ENCODE data around the gene GUCY2D.
"Not testable (repeated sequence)": the region's sequence is repeated elsewhere in the genome, so short reads cannot be mapped to it uniquely, and the experiment has no call there.

The GUCY2D gene

GRCh38 chr17:8019166-8019565 is 16.8 kb downstream of the GUCY2D start:
- no peak for DNase-seq

GRCh38 chr17:8019665-8020650 is 17.5 kb downstream of the GUCY2D start:
- no peak for DNase-seq

- no peak for DNase-seq
Measured at GRCh38 chr17:8020776-8021564, 18.6 kb downstream of the GUCY2D start.

DNA sequence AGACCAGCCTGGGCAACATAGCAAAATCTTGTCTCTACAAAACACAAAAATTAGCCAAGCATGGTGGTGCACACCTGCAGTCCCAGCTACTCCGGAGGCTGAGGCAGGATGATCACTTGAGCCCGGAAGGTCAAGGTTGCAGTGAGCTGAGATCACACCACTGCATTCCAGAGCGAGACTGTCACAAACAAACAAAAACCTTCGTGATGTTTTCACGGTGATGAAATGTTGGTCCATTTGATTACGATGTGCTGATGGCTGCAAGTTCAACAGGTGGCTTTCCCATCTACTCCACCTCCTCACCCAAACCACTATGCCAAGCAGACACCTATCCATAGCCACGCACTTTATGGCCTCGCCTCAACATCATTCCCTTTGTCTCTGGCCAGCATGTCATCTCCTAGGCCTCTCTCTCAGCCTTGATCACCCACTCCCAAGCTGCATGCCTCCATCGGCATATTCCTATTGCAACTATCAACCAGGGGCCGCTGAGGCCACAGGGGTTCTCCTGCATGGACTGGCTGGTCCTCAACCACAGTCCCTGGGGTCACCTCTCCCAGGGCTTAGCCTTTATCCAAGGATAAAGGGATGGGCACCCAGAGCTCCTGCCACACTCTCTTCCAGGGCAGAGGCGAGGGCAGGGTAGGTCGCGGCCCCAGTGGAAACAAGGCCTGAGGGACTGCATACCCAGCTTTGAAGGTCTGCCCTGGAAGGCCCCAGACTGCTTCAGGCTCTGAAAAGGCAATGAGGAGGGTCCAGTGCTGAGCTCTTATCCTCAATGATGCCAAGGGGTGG is 19.3 kb downstream of the GUCY2D start:
- DNase-seq: no peak

DNA sequence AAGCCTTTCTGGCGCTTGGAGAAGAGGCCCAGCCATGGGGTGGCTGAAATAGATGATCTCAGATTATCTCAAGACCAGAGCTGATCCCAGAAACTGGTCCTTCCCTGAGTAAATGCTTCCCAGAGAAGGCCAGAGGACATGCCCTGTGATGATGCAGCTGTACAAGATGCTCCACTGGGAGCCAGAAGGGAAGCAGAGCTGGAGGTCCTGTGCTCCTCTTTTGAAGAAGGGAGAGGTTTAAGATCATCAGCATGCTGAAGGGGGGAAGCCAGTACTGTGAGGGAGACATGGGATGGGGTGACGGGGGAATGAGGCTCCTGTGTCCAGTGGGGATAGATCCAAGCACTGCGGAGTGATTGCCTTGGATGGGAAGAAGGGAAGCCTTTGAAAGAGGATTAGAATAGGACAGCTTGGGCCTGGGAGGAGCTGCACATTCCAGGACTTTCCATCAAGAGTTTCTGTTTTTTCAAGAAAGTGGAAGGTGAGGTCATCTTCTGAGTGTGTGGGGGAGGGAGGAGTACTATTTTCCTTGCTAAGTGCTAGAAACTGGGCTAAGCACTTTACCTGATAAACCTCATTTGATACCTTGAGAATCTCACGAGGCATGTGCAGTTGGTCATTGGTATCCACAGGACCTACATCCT is 20.1 kb downstream of the GUCY2D start:
- no peak for DNase-seq

DNA sequence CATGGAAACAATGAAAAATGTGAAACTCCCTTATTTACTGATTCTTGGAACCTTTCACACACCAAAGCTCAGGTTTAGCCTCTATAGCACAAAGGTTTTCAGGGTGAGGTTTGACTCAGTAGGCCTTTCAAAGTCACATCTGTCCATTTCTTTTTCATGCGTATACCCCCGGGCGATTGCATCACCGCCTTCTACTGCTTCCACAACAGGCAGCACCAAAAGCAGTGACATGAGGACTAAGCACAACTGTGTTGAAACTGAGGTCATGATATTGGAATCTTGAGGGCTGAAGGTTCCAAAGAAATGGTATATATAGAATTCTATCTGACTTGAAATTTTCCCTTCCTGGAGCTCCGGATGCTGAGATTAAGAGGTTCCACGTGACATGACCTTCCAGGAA is 21.7 kb downstream of the GUCY2D start:
- DNase-seq: not testable (repeated sequence)

GRCh38 chr17:8025176-8025911 is 22.9 kb downstream of the GUCY2D start:
- DNase-seq: no peak

DNA sequence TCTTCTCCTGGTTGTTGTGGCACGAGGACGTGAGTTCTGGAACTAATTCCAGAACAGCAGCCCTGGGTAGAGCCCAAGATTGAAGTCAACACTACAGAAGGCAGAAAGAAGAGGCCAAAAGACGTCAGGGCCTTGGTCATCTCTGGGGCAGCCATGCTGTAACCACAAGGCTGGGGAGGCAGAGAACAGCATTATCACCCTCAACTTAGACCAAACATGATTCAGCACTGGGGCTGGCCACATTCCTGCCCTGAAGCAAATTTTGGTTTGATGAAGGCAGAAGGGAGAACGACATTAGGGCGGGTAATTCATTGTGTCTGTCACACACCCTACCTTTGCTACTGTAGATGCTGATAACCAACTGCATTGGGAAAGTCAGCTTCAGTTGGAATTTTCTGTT is 26.7 kb downstream of the GUCY2D start:
- no peak for DNase-seq

DNA sequence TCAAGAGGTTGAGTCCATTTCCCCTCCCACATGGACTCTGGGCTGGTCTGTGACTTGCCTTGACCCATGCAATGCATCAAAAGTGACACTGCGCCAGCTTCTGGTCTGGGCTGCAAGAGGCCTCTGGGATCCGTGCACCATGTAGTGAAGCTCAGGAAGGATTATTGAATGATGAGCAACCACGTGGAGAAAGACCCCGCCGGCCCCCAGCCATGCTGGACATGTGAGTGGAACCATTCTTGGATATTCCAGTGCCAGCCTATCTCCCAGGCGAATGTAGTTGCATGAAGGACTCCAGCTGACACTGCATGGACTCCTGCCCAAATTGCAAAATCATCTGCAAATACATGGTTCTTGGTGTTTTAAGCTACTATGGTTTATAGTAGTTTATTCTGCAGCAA is 28.8 kb downstream of the GUCY2D start:
- DNase-seq: no peak

DNA sequence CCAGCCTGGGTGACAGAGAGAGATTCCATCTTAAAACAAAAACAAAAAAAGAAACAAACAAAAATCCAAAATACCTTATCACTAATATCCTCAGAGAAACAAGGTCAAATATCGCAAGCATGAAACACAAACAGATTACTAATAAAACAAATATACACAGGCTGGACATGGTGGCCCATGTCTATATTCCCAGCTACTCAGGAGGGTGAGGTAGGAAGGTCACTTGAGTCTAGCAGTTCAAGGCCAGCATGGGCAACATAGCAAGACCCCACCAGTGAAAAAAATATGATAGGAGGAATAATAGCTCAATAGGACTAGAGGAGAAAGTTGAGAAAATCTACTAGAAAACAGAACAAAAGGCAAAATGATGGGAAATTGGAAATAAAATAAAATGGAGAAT is 29.5 kb downstream of the GUCY2D start:
- no peak for DNase-seq

- DNase-seq: no peak
Measured at GRCh38 chr17:8032442-8032841, 30.0 kb downstream of the GUCY2D start.

GRCh38 chr17:8038954-8039610 is 36.7 kb downstream of the GUCY2D start, which contains the start of gene ALOX15B:
Gene ALOX15B, plus strand, starts transcription at chr17:8039059. Its CDS starts 97 bp downstream, at chr17:8039156.
- no peak for DNase-seq

DNA sequence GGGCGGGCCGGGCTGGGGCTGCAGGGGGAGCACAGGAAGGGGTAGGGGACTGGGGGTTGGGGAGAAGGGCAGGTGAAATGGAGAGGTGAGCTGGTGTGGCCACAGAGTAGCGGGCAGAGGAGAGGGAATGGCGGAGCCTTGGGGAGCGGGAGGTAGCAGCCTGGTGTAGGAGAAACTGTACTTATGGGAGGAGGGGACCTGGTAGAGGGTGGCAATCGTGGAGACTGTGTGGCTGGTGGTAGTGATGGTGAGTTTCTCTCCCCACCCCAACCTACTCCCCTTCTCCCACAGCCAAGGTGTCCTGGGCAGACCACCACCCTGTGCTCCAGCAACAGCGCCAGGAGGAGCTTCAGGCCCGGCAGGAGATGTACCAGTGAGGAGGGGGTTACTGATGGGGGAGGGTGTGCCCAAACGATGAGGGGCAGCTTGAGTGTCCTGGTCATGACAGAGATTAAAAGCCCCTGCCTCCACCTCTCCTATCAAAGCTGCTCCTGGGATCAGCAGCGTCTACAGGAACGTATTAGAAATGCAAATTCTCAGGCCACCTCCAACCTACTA is 37.3 kb downstream of the GUCY2D start:
- DNase-seq: no peak

- no peak for DNase-seq
Measured at GRCh38 chr17:8041249-8041928, 39.0 kb downstream of the GUCY2D start.

- DNase-seq: no peak
Measured at GRCh38 chr17:8041979-8042378, 39.6 kb downstream of the GUCY2D start.

DNA sequence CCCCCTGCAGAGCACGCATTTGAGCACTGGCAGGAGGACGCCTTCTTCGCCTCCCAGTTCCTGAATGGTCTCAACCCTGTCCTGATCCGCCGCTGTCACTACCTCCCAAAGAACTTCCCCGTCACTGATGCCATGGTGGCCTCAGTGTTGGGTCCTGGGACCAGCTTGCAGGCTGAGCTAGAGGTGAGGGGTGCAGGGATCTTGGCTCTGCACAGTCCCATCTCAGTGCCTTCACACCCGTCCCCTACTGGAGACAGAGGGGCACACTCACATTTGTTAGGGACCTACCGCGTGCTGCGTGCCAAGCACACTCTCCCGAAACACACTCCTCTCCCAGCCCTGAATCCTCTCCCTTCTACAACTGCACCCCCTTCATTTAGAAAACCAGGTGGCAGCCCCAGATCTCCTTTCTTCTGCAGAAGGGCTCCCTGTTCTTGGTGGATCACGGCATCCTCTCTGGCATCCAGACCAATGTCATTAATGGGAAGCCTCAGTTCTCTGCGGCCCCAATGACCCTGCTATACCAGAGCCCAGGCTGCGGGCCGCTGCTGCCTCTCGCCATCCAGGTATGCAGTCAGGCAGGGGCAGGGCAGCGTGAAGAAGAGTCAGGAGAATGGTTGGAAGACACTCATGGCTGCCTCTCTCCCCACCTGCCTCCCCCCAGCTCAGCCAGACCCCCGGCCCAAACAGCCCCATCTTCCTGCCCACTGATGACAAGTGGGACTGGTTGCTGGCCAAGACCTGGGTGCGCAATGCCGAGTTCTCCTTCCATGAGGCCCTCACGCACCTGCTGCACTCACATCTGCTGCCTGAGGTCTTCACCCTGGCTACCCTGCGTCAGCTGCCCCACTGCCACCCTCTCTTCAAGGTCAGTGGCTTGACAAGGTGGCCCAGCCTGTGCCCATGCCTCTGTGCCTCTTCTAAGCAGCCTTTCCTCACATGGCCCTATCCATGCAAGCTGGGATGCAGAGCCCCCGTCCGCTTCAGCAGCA is 42.7 kb downstream of the GUCY2D start:
- no peak for DNase-seq

- no peak for DNase-seq
Measured at GRCh38 chr17:8046306-8046928, 44.0 kb downstream of the GUCY2D start.

Data from right hindlimb (tissue), 1 donor.